CD14-positive monocyte (primary cell): ENCODE results near the gene RUSC2. TPM values are rescaled to one million over a fixed set of nuclear protein-coding genes. Genes with fewer than 3 reads are reported as not detected.

Experiments used
- DNase-seq, 3 donors: peaks; one replicate each; pipeline ENCODE4 v3.0.0-alpha.2; 2011 to 2022
- H2AFZ ChIP-seq: 2 replicates; pipeline ENCODE4 v1.6.0; 2012; ENCODE audit warnings: mild to moderate bottlenecking, low read depth, low read length, inconsistent platforms; ENCODE audit not compliant: insufficient read depth, poor library complexity, severe bottlenecking
- H3K27ac ChIP-seq, 2 donors: 1 replicate in 1 of 2; 2 replicates in 1 of 2; pipeline ENCODE4 v1.5.1; 2012 to 2013; ENCODE audit warnings: low read length in 2 of 2, control low read depth in 1 of 2, inconsistent platforms in 1 of 2, low read depth in 1 of 2, mild to moderate bottlenecking in 1 of 2
- H3K27me3 ChIP-seq, 2 donors: one replicate each; pipeline versions ENCODE4 v1.6.0 to v1.6.1; 2011 to 2013; ENCODE audit warnings: low read length in 2 of 2; ENCODE audit not compliant: control insufficient read depth in 2 of 2, insufficient read depth in 2 of 2
- H3K36me3 ChIP-seq, 2 donors: replicated peaks in 1 of 2; 1 replicate in 1 of 2; 2 replicates in 1 of 2; pipeline versions ENCODE4 v1.5.1 to v1.6.1; 2012 to 2013; ENCODE audit warnings: low read length in 2 of 2, control low read depth in 1 of 2, inconsistent platforms in 1 of 2, mild to moderate bottlenecking in 1 of 2; ENCODE audit not compliant: insufficient read depth in 2 of 2, control insufficient read depth in 1 of 2
- H3K4me1 ChIP-seq, 2 donors: 1 replicate in 1 of 2; 2 replicates in 1 of 2; pipeline versions ENCODE4 v1.5.1 to v1.6.1; 2012 to 2013; ENCODE audit warnings: low read length in 2 of 2, control low read depth in 1 of 2, inconsistent platforms in 1 of 2, mild to moderate bottlenecking in 1 of 2, moderate library complexity in 1 of 2; ENCODE audit not compliant: insufficient read depth in 2 of 2, control insufficient read depth in 1 of 2
- H3K4me2 ChIP-seq: replicated peaks from 2 replicates; pipeline ENCODE3; 2012; ENCODE audit warnings: low read length, moderate library complexity, mild to moderate bottlenecking; ENCODE audit not compliant: poor library complexity, severe bottlenecking; ENCODE audit errors: extremely low read depth
- H3K4me3 ChIP-seq, 3 experiments: fragments of 200-600 bp in 1 of 3; sonication (generic) in 1 of 3; replicated peaks in 1 of 3; 1 replicate in 2 of 3; 2 replicates in 1 of 3; pipeline ENCODE4 v1.5.1; 2011 to 2013; ENCODE audit warnings: low read length in 3 of 3, mild to moderate bottlenecking in 3 of 3, control low read depth in 2 of 3, low read depth in 2 of 3, inconsistent platforms in 1 of 3, moderate library complexity in 1 of 3
- H3K79me2 ChIP-seq: 2 replicates; pipeline ENCODE4 v1.6.0; 2012; ENCODE audit warnings: mild to moderate bottlenecking, control low read depth, inconsistent platforms, low read length, moderate library complexity; ENCODE audit not compliant: insufficient read depth
- H3K9ac ChIP-seq: 2 replicates; pipeline ENCODE4 v1.6.0; 2017; ENCODE audit warnings: low read length, mild to moderate bottlenecking; ENCODE audit not compliant: insufficient read depth, poor library complexity, severe bottlenecking
- H3K9me3 ChIP-seq, 2 donors: replicated peaks in 1 of 2; 1 replicate in 1 of 2; 2 replicates in 1 of 2; pipeline versions ENCODE4 v1.5.1 to v1.6.1; 2012 to 2013; ENCODE audit warnings: low read length in 2 of 2, control low read depth in 1 of 2; ENCODE audit not compliant: control insufficient read depth in 1 of 2, insufficient read depth in 1 of 2
- H4K20me1 ChIP-seq: 2 replicates; pipeline ENCODE4 v1.6.0; 2012; ENCODE audit warnings: mild to moderate bottlenecking, low read length, control low read depth, moderate library complexity; ENCODE audit not compliant: insufficient read depth
- H3K27ac Mint-ChIP-seq, 7 donors: one replicate each; pipeline ENCODE4 v1.8.0; 2020; ENCODE audit warnings: mild to moderate bottlenecking in 7 of 7, mixed read lengths in 7 of 7, moderate library complexity in 6 of 7, inconsistent platforms in 2 of 7
- H3K27me3 Mint-ChIP-seq, 3 donors: one replicate each; pipeline ENCODE4 v1.8.0; 2021 to 2022; ENCODE audit warnings: low read depth in 3 of 3, mild to moderate bottlenecking in 3 of 3, mixed read lengths in 3 of 3, moderate library complexity in 3 of 3, inconsistent platforms in 1 of 3
- H3K36me3 Mint-ChIP-seq, 2 donors: one replicate each; pipeline ENCODE4 v1.8.0; 2020; ENCODE audit warnings: mixed read lengths in 2 of 2, inconsistent platforms in 1 of 2, mild to moderate bottlenecking in 1 of 2
- H3K4me1 Mint-ChIP-seq: one replicate; pipeline ENCODE4 v1.8.0; 2020; ENCODE audit warnings: mild to moderate bottlenecking, mixed read lengths
- H3K4me3 Mint-ChIP-seq, 2 donors: one replicate each; pipeline ENCODE4 v1.8.0; 2020; ENCODE audit warnings: mild to moderate bottlenecking in 2 of 2, mixed read lengths in 2 of 2, moderate library complexity in 1 of 2
- H3K9me3 Mint-ChIP-seq, 7 donors: one replicate each; pipeline ENCODE4 v1.8.0; 2020 to 2022; ENCODE audit warnings: mixed read lengths in 7 of 7, mild to moderate bottlenecking in 6 of 7, moderate library complexity in 6 of 7, inconsistent platforms in 2 of 7
- WGBS: methylation state at CpG from one replicate; pipeline ENCODE4 v1.1.5; 2013; ENCODE audit warnings: missing lambda C conversion rate; ENCODE audit not compliant: insufficient coverage; 5-methylcytosine and 5-hydroxymethylcytosine counted together
- intact Hi-C, 2 donors: fragments of 100-400 bp; cut with micrococcal nuclease; formaldehyde crosslinking; loops; one replicate each; pipeline versions ENCODE4 v1.15.0 to v1.15.1; 2023
- polyA plus RNA-seq, 3 donors: library from polyadenylated mRNA; depleted of rRNA in 1 of 3; unstranded in 2 of 3; stranded (reverse) in 1 of 3; fragments of 300-500 nt in 2 of 3; fragments of >200 nt in 1 of 3; fragmentation: Illumina TruSeq in 2 of 3; gene quantifications; 1 replicate in 2 of 3; 2 replicates in 1 of 3; pipeline ENCODE4 v1.2.3, GENCODE V29; 2012 to 2021
- TF ChIP-seq, protein P1 (sequence below): fragments of 200-600 bp; IDR thresholded peaks from one replicate; pipeline ENCODE4 v1.8.0; 2022; ENCODE audit warnings: antibody characterized with exemption, mild to moderate bottlenecking

Gene RUSC2
- polyA plus RNA-seq, 3 donors = 2.2 to 18.8 (median 3.7) TPM

DNA sequence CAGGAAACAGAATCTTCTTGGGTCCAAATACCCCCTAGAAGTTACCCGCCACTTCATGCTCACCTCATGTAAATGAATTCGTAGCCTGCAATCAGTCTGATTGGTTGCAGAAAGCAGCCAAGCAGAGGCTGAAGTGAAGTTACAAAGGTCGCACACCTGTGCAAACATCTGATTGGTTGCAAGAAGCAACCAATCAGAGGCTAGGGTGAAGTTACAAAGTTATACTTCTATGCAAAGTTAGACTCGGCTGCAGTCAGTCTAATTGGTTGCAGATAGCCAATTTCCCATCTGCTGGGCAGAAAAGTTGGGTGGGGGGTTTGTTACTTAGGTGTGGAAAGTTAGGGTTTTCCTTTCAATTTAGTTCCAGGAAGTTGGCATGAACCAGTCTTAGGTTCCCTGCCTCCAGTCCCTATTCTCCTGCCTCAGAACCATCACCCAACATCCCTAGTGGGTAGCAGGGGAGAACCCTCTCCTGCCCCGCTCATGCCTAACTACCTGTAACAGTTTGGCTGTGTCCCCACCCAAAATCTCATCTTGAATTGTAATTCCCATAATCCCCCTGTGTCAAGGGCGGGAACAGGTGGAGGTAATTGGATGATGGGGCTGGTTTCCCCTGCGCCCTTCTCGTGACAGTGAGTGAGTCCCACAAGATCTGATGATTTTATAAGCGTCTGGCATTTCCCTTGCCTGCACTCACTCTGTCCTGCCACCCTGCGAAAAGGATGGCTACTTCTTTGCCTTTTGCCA is 1.2 kb upstream of the RUSC2 start:
- peaks cover 2 to 3% of the 10 kb centered on the region in 2 donors for H3K36me3 Mint-ChIP-seq
- Histone ChIP-seq H3K9ac (peak overlapping the region; percentile 89), H3K9me3 (peaks cover 0 to 4% of the 10 kb centered on the region in 2 donors), H3K27ac (peak overlapping the region; percentile 74 to 92), H3K4me2 (peak overlapping the region; percentile 97), H3K4me1 (peaks cover 34 to 36% of the 10 kb centered on the region in 2 donors), H3K79me2 (peaks cover 51% of the 10 kb centered on the region), H4K20me1 (no peaks in the 10 kb centered on the region), H3K27me3 (no peaks in the 10 kb centered on the region), H3K36me3 (no peaks in the 10 kb centered on the region), H3K4me3 (peak overlapping the region; percentile 56 to 97 (median 93)), H2AFZ (peak overlapping the region; percentile 83)
- peaks cover 35% of the 10 kb centered on the region for H3K4me1 Mint-ChIP-seq
- no peak for DNase-seq
- intact Hi-C loops = loop anchor here in 1 of 2 donors (2.0 kb wide), 1 partner anchor 66 kb away; no protein-coding TSS in a partner anchor
- WGBS = 92% methylated on average over 8 of the region's 10 CpGs
- peaks cover 2 to 3% (median 2%) of the 10 kb centered on the region in 3 donors for H3K27me3 Mint-ChIP-seq
- H3K27ac Mint-ChIP-seq = peak overlapping the region; percentile 86 to 96 (median 92)
- TF ChIP-seq, protein P1, sequence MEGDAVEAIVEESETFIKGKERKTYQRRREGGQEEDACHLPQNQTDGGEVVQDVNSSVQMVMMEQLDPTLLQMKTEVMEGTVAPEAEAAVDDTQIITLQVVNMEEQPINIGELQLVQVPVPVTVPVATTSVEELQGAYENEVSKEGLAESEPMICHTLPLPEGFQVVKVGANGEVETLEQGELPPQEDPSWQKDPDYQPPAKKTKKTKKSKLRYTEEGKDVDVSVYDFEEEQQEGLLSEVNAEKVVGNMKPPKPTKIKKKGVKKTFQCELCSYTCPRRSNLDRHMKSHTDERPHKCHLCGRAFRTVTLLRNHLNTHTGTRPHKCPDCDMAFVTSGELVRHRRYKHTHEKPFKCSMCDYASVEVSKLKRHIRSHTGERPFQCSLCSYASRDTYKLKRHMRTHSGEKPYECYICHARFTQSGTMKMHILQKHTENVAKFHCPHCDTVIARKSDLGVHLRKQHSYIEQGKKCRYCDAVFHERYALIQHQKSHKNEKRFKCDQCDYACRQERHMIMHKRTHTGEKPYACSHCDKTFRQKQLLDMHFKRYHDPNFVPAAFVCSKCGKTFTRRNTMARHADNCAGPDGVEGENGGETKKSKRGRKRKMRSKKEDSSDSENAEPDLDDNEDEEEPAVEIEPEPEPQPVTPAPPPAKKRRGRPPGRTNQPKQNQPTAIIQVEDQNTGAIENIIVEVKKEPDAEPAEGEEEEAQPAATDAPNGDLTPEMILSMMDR = no peak
- peaks cover 2 to 9% (median 5%) of the 10 kb centered on the region in 7 donors for H3K9me3 Mint-ChIP-seq
- peak overlapping the region; percentile 98 to 99 for H3K4me3 Mint-ChIP-seq

GRCh38 chr9:35490155-35490909 is 421 bp downstream of the RUSC2 start:
- Mint-ChIP-seq H3K27me3 (peaks cover 1 to 2% (median 2%) of the 10 kb centered on the region in 3 donors), H3K27ac (peak overlapping the region; percentile 91 to 96 (median 92)), H3K9me3 (peaks cover 2 to 9% (median 5%) of the 10 kb centered on the region in 7 donors), H3K4me1 (peaks cover 35% of the 10 kb centered on the region), H3K4me3 (peak overlapping the region; percentile 98 to 99), H3K36me3 (peaks cover 2 to 3% of the 10 kb centered on the region in 2 donors)
- H3K79me2 ChIP-seq = peaks cover 62% of the 10 kb centered on the region
- H2AFZ ChIP-seq = peak overlapping the region; percentile 83
- peak overlapping the region; percentile 56 to 97 (median 93) for H3K4me3 ChIP-seq
- peak; percentile 13 to 31 (median 28) for DNase-seq
- TF ChIP-seq, protein P1 = no peak
- WGBS = 10% methylated on average over 43 of the region's 44 CpGs
- peaks cover 0 to 4% of the 10 kb centered on the region in 2 donors for H3K9me3 ChIP-seq
- peak overlapping the region; percentile 97 for H3K4me2 ChIP-seq
- no peaks in the 10 kb centered on the region for H3K27me3 ChIP-seq
- peaks cover 34 to 36% of the 10 kb centered on the region in 2 donors for H3K4me1 ChIP-seq
- no peaks in the 10 kb centered on the region for H3K36me3 ChIP-seq
- intact Hi-C loops = loop anchor here (5.0 kb wide), 1 partner anchor 47 kb away; no protein-coding TSS in a partner anchor
- peak overlapping the region; percentile 89 for H3K9ac ChIP-seq
- H3K27ac ChIP-seq = peak overlapping the region; percentile 81 to 92
- H4K20me1 ChIP-seq = no peaks in the 10 kb centered on the region
